Measurements from ENCODE around the gene QKI. TPM values are rescaled to one million over a fixed set of nuclear protein-coding genes. Genes with fewer than 3 reads are reported as not detected.

QKI gene
- total and polyA plus RNA-seq, 2 donors (not counting 3 experiments of a cell fraction or from before 2014, with no cell fraction given): 178 to 232 TPM

- dilution Hi-C loops (cut with MboI; ENCODE audit: extremely low pct_ligation_motif_present, low sequenced_read_pairs) (no loop called here), intact Hi-C loops (cut with micrococcal nuclease) (no loop called here)
- Histone ChIP-seq H3K9me1 (replicated peaks; ENCODE audit: control insufficient read depth, extremely low read depth, insufficient read depth, low read length) (no peaks in the 10 kb centered on the region), H3K27ac (ENCODE audit: insufficient read depth, low read depth, low read length) (no peak overlapping the region), H3K9ac (replicated peaks; ENCODE audit: extremely low read depth, insufficient read depth, low read length) (no peak overlapping the region), H3K36me3 (ENCODE audit: control insufficient read depth in 2 of 2, extremely low read depth in 1 of 2, insufficient read depth in 2 of 2, low read length in 2 of 2) (no peaks in the 10 kb centered on the region), H3K9me3 (replicated peaks; ENCODE audit: control insufficient read depth, insufficient read depth, low read length) (no peaks in the 10 kb centered on the region), H3K27me3 (ENCODE audit: control insufficient read depth in 2 of 2, insufficient read depth in 2 of 2, low read length in 2 of 2) (no peaks in the 10 kb centered on the region), H3K4me3 (replicated peaks in 1 of 3; ENCODE audit: insufficient read depth in 1 of 3, low read depth in 1 of 3, low read length in 3 of 3) (no peak overlapping the region), H3K4me2 (ENCODE audit: insufficient read depth, low read length) (no peak overlapping the region), H3K4me1 (ENCODE audit: control insufficient read depth, extremely low read depth, insufficient read depth, low read length) (peaks cover 12% of the 10 kb centered on the region), H4K20me1 (replicated peaks; ENCODE audit: control insufficient read depth, extremely low read depth, insufficient read depth, low read length) (no peaks in the 10 kb centered on the region), H2AFZ (ENCODE audit: low read depth, low read length) (no peak overlapping the region), H3K79me2 (ENCODE audit: control insufficient read depth, insufficient read depth, low read length) (no peaks in the 10 kb centered on the region)
- CTCF ChIA-PET: no interaction called here
- POLR2A ChIA-PET: no interaction called here
- DNase-seq (ENCODE audit: low read depth, low spot score) (no peak), FAIRE-seq (no peak)
- TF ChIP-seq POLR2AphosphoS5 (IDR thresholded peaks at IDR 0.05; ENCODE audit: insufficient read depth, low read depth, low read length) (no peak), CTCF (IDR thresholded peaks at IDR 0.05; ENCODE audit: extremely low read depth in 1 of 2, insufficient read depth in 1 of 2, low read depth in 1 of 2, low read length in 2 of 2) (no peak), POLR2A (IDR thresholded peaks at IDR 0.05; ENCODE audit: low read depth, low read length) (no peak), MAX (IDR thresholded peaks at IDR 0.05; ENCODE audit: insufficient read depth, insufficient read length) (no peak), JUN (IDR thresholded peaks at IDR 0.05; ENCODE audit: borderline replicate concordance, insufficient read depth, insufficient read length, low read depth) (no peak), FOS (IDR thresholded peaks at IDR 0.05; ENCODE audit: borderline replicate concordance, insufficient read depth, low read length) (no peak), EZH2 (IDR thresholded peaks at IDR 0.05; ENCODE audit: borderline replicate concordance, low read depth, low read length, severe bottlenecking) (no peak), GATA2 (IDR thresholded peaks at IDR 0.05; ENCODE audit: insufficient read depth, insufficient read length, low read depth, low read length) (no peak), MYC (IDR thresholded peaks at IDR 0.05; ENCODE audit: low read depth, low read length) (no peak)
- no TSS peak for BruUV-seq (replicated peaks)
Measured at GRCh38 chr6:163383912-163384311, 30.6 kb upstream of the QKI start.

All from endothelial cell of umbilical vein (primary cell).